Activated CD4-positive, alpha-beta T cell treated with anti-CD3 and anti-CD28 coated beads, Interleukin-2, Interleukin-6, amounts not matched to agents 100 ng/mL and 50 ng/mL, durations not matched to agents 16 hours and 8 hours (primary cell): ENCODE measurements around the gene MRI1.

Experiments used
- DNase-seq: peaks from one replicate; pipeline ENCODE4 v3.0.0-alpha.2; 2020

MRI1 gene

GRCh38 chr19:13795595-13796300 is 31.4 kb downstream of the MRI1 start:
- DNase-seq: no peak

GRCh38 chr19:13796301-13797057 is 32.2 kb downstream of the MRI1 start:
- DNase-seq: no peak

DNA sequence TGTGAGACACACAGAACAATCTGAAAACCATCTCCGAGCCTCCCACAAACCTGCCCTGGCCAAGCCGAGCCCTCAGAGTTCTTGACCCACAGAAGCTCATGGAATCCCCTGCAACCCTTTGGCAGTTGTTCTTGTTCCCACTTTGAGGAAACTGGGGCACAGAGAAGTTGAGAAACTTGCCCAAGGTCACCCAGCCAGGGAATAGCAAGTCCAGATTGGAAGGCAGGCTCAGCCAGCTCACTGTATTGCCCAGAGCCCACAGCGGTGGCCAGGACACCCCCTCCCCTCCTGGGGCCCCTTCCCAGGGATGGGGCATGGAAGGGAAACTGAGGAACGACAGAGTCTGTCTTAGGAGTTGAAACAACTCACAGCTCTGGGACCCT is 32.7 kb downstream of the MRI1 start:
- DNase-seq: no peak

DNA sequence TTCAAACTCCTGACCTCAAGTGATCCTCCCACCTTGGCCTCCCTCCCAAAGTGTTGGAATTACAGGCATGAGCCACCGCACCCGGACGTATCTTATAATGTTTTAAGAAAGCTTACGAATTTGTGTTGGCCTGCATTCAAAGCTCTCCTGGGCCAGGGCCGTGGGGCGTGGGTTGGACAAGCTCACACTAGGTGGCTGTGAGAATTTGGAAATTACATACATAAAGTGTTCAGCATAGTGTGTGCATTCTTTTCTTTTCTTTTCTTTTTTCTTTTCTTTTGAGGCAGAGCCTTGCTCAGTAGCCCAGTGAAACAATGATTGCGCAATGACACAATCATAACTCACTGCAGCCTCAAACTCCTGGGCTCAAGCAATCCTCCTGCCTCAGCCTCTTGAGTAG is 33.5 kb downstream of the MRI1 start:
- no peak for DNase-seq

GRCh38 chr19:13799669-13800068 is 35.3 kb downstream of the MRI1 start:
- DNase-seq: no peak

DNA sequence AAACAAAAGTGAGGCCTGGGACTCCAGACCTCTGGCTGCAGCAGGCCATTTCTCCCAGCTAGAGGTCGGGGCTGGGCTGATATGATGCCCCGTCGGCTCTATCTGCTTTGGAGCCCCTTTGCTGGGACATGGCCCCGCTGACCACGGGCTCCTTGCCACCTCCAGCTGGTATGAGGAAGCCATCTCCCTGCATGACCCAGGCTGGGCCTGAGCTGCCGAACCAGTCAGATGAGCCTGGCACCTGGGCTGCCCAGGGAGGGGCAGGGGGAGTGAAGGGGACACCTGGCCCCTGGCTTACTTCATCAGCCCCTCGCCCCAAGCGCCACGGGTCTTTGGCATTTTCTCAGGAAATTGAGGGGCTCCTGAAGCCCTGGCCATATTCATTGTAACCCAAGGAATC is 38.7 kb downstream of the MRI1 start:
- no peak for DNase-seq

GRCh38 chr19:13804830-13805683 is 40.7 kb downstream of the MRI1 start:
- DNase-seq: no peak

DNA sequence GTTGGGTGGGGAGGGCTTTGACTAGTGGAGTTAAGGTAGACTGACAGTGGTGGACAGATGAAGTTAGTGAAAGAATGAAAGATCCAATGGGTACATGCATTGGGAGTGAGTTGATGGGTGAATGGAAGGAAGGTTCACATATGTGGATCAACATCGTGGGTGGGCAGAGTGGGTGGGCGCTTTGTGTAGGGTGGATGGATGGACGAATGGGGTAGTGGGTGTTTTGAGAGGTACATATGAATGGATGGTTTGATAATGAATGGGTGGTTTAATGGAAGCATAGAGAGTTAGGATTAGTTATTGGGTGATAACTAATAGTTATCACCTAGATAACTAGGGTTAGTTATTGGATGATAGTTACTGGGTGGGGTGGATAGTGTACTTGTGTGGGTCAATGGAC is 42.4 kb downstream of the MRI1 start:
- DNase-seq: no peak

DNA sequence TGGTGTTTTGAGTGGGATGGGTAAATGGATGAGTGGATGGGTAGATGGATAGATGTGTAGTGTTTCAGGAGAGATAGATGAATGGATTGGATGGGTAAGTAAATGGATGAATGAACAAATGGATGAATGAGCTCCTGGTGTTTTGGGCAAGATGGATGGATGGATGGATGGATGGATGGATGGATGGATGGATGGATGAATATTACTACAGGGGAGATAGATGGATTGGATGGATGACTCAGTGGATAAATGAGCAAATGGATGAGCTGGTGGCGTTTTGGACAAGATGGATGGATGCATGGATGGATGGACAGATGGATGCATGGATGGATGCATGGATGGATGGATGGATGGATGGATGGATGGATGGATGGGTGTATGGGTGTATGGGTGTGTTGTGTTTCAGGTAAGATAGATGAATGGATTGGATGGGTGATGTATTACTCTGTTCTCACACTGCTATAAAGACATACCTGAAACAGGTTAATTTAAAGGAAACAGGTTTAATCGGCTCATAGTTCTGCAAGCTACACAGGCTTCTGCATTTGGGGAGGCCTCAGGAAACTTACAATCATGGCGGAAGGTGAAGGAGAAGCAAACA is 43.2 kb downstream of the MRI1 start:
- no peak for DNase-seq

DNA sequence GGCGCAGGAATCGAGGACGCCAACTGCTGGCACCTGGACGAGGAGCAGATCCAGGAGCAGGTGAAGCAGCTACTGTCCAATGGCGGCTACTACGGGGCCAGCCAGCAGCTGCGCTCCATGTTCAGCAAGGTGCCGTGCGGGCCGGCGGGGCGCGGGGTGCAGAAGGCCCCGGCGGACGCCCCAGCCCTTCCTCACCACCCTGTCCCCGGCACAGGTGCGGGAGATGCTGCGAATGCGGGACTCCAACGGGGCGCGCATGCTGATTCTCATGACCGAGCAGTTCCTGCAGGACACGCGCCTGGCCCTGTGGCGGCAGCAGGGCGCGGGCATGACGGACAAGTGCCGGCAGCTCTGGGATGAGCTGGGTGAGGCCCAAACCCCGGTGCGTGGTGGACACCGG is 44.5 kb downstream of the MRI1 start:
- DNase-seq: no peak

DNA sequence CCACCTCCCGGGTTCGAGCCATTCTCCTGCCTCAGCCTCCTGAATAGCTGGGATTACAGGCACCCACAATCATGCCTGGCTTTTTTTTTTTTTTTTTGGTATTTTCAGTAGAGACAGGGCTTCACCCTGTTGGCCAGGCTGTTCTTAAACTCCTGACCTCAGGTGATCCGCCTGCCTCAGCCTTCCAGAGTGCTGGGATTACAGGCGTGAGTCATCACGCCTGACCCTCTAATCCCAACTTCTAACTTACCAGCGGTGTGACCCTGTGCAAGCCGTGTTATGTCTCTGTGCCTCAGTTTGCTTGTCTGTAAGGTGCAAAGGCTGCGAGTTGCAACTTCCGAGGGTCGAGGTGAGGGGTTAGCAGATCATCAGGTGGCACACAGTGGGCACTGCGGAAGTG is 48.2 kb downstream of the MRI1 start:
- no peak for DNase-seq

- DNase-seq: no peak
These were observed 48.8 kb downstream of the MRI1 start for GRCh38 chr19:13813147-13813546.

GRCh38 chr19:13814550-13814949 is 50.2 kb downstream of the MRI1 start:
- DNase-seq: no peak

DNA sequence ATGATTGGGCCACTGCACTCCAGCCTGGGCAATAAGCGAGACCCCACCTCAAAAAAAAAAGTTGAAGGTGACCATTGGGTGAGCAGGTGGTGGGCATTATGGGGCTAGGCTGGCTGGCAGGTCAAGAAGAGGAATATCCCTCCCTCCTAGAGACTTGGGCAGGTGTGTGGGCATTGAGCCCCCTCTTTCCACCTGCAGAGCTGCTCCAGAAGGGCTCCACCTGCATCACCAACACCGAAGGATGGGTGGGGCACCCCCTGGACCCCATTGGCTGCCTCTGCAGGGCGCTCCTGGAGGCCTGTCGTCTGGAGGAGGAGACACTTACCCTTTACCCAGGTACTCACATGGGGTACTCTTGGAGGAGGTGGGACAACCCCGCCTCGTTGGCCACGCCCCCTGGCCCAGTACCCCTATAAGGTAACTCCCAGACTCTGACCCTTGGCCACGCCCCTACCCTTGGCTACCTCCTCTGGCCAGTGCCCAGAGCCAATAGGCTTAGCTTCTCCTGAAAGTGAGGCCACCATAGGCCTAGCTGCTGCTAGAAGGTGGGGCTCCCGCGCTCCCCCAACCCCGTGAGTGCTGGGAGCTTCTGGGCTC is 52.8 kb downstream of the MRI1 start:
- DNase-seq: peak; percentile 26

DNA sequence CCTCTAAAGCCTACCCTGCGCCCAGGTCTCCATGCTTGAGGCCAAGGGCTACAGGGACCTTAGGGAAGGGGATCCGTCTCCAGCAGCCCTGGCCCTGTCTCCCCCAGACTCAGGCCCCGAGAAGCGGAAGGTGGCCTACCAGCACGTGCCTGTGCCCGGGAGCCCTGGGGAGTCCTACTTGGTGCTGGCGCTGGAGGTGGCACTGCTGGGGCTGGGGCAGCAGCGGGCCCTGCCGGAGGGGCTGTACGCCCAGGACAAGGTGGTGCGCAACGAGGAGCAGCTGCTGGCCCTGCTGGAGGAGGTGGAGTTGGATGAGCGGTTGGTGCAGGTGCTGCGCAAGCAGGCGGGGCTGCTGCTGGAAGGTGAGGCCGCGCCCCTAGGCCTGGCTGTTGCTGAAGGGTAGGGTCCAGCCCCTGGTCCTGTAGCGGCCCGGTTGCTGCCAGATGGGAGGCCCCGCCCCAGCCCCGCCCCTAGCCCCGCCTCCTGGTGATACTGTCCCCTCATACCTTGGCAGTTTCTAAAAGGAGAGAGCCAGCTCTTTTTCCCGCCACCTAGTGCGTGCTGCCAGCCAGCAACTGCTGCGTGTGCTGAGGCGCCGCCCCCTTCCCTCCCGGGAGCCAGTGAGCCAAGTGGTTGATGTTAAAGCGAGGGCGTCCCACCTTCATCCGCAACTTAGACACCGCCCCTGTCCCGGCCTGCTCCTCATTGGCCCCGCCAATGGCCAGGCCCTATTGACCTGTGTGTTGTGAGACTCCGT is 53.5 kb downstream of the MRI1 start:
- DNase-seq: peak; percentile 29

DNA sequence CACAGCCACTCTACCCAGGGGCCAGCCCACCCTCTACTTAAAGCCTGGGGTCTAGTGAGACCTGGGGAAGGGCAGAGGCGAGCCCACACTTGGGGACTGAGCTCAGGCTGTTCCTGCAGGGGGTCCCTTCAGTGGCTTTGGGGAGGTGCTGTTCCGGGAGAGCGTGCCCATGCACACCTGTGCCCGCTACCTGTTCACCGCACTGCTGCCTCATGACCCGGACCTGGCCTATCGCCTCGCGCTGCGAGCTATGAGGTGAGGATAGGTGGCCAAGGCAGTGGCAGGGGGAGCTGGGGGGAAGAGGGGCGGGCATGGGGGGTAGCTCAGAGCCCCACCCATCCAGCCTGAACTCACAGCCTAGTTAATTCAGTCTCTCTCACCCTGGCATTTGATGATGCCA is 54.9 kb downstream of the MRI1 start:
- no peak for DNase-seq

GRCh38 chr19:13821292-13821691 is 57.0 kb downstream of the MRI1 start:
- DNase-seq: no peak

- no peak for DNase-seq
These were observed 58.9 kb downstream of the MRI1 start for GRCh38 chr19:13823256-13823655.
